Stimulated activated CD8-positive, alpha-beta memory T cell treated with anti-CD3 and anti-CD28 coated beads, Interleukin-7, amount 100 ng/mL, for 4 hours (primary cell): Measurements from ENCODE around the gene NHSL1.
"Not testable (repeated sequence)": the region's sequence is repeated elsewhere in the genome, so short reads cannot be mapped to it uniquely, and the experiment has no call there.

Source experiments
- DNase-seq, 2 donors: peaks; one replicate each; pipeline ENCODE4 v3.0.0-alpha.2; 2020; ENCODE audit warnings: low read depth in 2 of 2

NHSL1 gene

GRCh38 chr6:138428944-138429598 lies 70.2 kb downstream of the NHSL1 start:
- DNase-seq: no peak

- no peak for DNase-seq
Observed at GRCh38 chr6:138427701-138428100, 71.6 kb downstream of the NHSL1 start.

GRCh38 chr6:138426500-138427123 lies 72.7 kb downstream of the NHSL1 start:
- DNase-seq: no peak

GRCh38 chr6:138425256-138425655 lies 74.0 kb downstream of the NHSL1 start:
- DNase-seq: not testable (repeated sequence)

- no peak for DNase-seq
Observed at GRCh38 chr6:138424004-138424904, 75.0 kb downstream of the NHSL1 start.

GRCh38 chr6:138422861-138423260 lies 76.4 kb downstream of the NHSL1 start:
- no peak for DNase-seq

GRCh38 chr6:138421608-138422007 lies 77.7 kb downstream of the NHSL1 start:
- no peak for DNase-seq

- DNase-seq: no peak
Observed at GRCh38 chr6:138421089-138421488, 78.2 kb downstream of the NHSL1 start.

GRCh38 chr6:138420356-138420755 lies 78.9 kb downstream of the NHSL1 start:
- DNase-seq: no peak

- no peak for DNase-seq
Observed at GRCh38 chr6:138419766-138420165, 79.5 kb downstream of the NHSL1 start.

- DNase-seq: no peak
Observed at GRCh38 chr6:138418118-138418742, 81.1 kb downstream of the NHSL1 start.

GRCh38 chr6:138417493-138418117 lies 81.7 kb downstream of the NHSL1 start:
- DNase-seq: no peak

- no peak for DNase-seq
Observed at GRCh38 chr6:138416206-138416605, 83.1 kb downstream of the NHSL1 start.

GRCh38 chr6:138415125-138415524 lies 84.2 kb downstream of the NHSL1 start:
- no peak for DNase-seq

GRCh38 chr6:138410972-138411880 lies 88.1 kb downstream of the NHSL1 start:
- no peak for DNase-seq

- DNase-seq: no peak
Observed at GRCh38 chr6:138410048-138410735, 89.1 kb downstream of the NHSL1 start.

- DNase-seq: no peak
Observed at GRCh38 chr6:138406443-138406842, 92.9 kb downstream of the NHSL1 start.

GRCh38 chr6:138405816-138406413 lies 93.4 kb downstream of the NHSL1 start:
- DNase-seq: no peak

- no peak for DNase-seq
Observed at GRCh38 chr6:138404666-138405337, 94.5 kb downstream of the NHSL1 start.
